Measurements from ENCODE around the gene PAGR1.
A peak's percentile ranks its signal among the peaks of the same experiment; 100 is the strongest.

The PAGR1 gene

DNA sequence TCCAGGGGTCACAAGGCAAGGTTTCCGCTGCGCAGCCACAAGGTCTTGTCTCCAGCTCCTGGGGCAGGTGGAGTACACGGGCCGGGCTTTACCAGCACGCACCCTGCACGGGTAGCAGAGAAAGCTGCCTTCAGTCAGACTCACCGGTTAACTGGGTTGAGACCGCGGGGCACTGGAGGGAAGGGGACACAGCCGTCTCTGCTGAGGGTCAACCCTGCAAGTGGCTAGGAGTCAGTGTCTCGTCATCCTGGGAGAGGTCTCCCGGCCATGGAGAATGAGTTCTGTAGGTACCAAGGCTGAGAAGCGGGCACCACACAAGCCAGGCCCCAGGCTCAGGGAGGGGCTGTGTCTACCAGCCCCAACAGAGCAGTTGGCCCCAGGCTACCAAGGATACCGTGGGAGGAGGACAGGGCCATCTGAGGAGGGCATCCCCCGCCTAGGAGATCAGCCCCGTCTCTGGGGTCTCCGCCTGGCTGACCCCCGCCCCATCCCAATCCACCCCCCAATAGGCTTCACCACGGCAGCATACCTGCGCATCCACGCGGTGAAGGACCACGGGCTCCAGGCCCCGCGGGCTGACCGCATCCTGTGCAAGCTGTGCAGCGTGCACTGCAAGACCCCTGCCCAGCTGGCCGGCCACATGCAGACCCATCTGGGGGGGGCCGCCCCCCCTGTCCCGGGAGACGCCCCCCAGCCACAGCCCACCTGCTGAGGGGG is 6.8 kb upstream of the PAGR1 start:
- Histone ChIP-seq H3K9me3 (ENCODE audit: control insufficient read depth, insufficient read depth, low read depth, low read length) (no peaks in the 10 kb centered on the region), H3K27ac (ENCODE audit: low read depth, low read length) (no peak overlapping the region), H3K4me1 (ENCODE audit: control insufficient read depth, insufficient read depth, low read length) (peaks cover 47% of the 10 kb centered on the region), H3K27me3 (ENCODE audit: control insufficient read depth, insufficient read depth, low read length) (no peaks in the 10 kb centered on the region), H3K4me3 (ENCODE audit: low read depth, low read length) (peak overlapping the region; percentile 73), H3K36me3 (ENCODE audit: control insufficient read depth, insufficient read depth, low read length) (peaks cover 32% of the 10 kb centered on the region), H3K9ac (ENCODE audit: low read length) (peak overlapping the region; percentile 53)

DNA sequence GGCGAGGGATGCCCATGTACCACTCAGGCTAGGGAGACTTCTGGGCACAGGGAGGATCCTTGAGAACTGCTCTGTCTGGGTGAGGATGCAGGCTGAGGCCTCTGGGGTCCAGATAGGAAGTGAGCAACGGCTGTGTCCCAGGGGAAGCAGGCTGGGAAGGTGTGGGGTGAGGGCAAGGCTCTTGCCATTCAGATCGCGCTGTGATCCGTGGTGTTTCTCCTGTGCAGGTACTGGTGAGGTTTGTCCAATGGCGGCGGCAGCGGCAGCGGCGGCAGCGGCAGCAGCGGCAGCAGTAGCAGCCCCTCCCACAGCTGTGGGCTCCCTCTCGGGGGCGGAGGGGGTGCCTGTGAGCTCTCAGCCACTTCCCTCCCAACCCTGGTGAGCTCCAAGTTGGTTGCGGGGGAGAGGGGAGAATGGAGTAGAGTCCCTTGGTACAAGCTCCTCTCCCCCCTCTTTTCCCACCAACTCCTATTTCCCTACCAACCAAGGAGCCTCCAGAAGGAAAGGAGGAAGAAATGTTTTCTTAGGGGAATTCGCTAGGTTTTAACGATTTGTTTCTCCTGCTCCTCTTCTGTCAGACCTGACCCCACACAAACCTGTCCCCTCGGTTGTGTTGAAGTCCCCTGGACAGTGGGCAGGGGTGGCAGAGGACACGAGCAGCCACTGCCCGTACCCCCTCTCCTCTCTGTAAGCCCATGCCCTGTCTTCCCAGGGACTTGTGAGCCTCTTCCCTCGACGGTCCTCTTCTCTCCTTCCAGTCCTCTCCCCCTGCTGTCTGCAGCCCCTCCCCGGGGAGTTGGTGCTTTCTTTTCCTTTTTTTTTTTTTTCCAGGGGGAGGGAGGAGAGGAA is 5.9 kb upstream of the PAGR1 start:
- H3K9me3 ChIP-seq (ENCODE audit: control insufficient read depth, insufficient read depth, low read depth, low read length) = no peaks in the 10 kb centered on the region
- peak overlapping the region; percentile 26; the same call in 1 of the 2 replicates for H3K27ac ChIP-seq (ENCODE audit: low read depth, low read length)
- peaks cover 48% of the 10 kb centered on the region for H3K4me1 ChIP-seq (ENCODE audit: control insufficient read depth, insufficient read depth, low read length)
- peaks cover 27% of the 10 kb centered on the region for H3K36me3 ChIP-seq (ENCODE audit: control insufficient read depth, insufficient read depth, low read length)
- no peaks in the 10 kb centered on the region for H3K27me3 ChIP-seq (ENCODE audit: control insufficient read depth, insufficient read depth, low read length)
- peak overlapping the region; percentile 68 for H3K4me3 ChIP-seq (ENCODE audit: low read depth, low read length)
- peak overlapping the region; percentile 35 for H3K9ac ChIP-seq (ENCODE audit: low read length)

DNA sequence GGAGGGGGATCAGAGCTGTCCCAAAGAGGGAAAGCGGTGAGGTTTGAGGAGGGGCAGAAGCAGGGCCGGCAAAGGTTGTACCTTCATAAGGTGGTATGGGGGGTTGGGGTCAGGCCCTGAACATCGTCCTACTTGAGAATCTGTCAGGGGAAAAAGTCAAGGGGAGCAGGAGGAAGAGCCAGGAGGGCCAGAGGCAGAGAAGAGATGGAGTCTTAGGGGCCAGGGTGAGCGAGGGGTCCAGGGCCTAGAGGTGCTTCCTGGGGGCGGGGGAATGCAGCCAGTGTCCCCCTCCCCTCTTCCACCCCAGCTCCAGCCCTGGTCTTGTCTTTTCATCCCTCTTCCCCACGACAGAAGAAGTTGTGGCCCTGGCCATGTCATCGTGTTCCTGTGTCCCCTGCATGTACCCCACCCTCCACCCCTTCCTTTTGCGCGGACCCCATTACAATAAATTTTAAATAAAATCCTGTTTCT is 5.2 kb upstream of the PAGR1 start:
- peaks cover 50% of the 10 kb centered on the region for H3K4me1 ChIP-seq (ENCODE audit: control insufficient read depth, insufficient read depth, low read length)

DNA sequence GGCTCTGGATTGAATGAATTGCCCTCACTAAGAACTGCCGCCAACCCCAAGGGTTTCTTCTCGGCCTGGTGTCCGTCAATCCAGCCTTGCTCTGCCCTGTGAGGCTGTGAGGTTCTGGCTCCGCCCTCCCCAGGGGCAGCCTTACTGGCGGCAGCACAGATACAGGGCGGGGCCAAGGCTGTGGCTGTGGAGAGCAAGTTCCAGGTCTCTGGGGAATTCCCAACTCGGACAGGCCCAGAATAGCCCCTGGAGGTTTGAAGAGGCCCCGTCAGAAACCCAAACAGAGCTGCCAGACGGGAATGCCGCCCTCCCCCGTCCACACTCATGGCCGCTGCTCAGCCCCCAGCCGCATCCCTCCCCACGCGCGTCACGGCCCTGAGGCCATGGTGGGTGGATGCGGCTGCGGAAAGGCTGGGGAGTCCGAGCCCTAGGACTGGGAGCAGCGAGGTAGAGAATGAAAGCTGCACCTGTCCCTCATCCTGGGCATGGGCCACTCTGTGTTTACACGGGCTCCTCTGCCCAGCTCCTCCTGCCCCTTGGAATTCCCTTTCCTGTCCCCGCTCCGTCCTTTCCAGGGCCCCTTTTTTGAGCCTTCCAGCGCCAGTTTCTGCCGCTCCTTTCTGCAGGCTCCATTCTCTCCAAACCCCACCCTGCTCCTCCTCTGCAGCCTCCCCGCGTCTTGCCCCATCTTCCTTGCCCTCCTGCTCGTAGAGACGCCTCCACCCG is 4.6 kb upstream of the PAGR1 start:
- Histone ChIP-seq H3K36me3 (ENCODE audit: control insufficient read depth, insufficient read depth, low read length) (peaks cover 27% of the 10 kb centered on the region), H3K27me3 (ENCODE audit: control insufficient read depth, insufficient read depth, low read length) (no peaks in the 10 kb centered on the region), H3K9me3 (ENCODE audit: control insufficient read depth, insufficient read depth, low read depth, low read length) (no peaks in the 10 kb centered on the region), H3K4me3 (ENCODE audit: low read depth, low read length) (peak overlapping the region; percentile 68), H3K9ac (ENCODE audit: low read length) (peak overlapping the region; percentile 73), H3K27ac (ENCODE audit: low read depth, low read length) (peak overlapping the region; percentile 15; the same call in 1 of the 2 replicates), H3K4me1 (ENCODE audit: control insufficient read depth, insufficient read depth, low read length) (peaks cover 50% of the 10 kb centered on the region)

More for the DNA sequence above, 5.2 kb upstream of the PAGR1 start:
- no peaks in the 10 kb centered on the region for H3K27me3 ChIP-seq (ENCODE audit: control insufficient read depth, insufficient read depth, low read length)
- peaks cover 27% of the 10 kb centered on the region for H3K36me3 ChIP-seq (ENCODE audit: control insufficient read depth, insufficient read depth, low read length)
- peak overlapping the region; percentile 35 for H3K9ac ChIP-seq (ENCODE audit: low read length)
- no peaks in the 10 kb centered on the region for H3K9me3 ChIP-seq (ENCODE audit: control insufficient read depth, insufficient read depth, low read depth, low read length)
- peak overlapping the region; percentile 26; the same call in 1 of the 2 replicates for H3K27ac ChIP-seq (ENCODE audit: low read depth, low read length)
- peak overlapping the region; percentile 68 for H3K4me3 ChIP-seq (ENCODE audit: low read depth, low read length)

DNA sequence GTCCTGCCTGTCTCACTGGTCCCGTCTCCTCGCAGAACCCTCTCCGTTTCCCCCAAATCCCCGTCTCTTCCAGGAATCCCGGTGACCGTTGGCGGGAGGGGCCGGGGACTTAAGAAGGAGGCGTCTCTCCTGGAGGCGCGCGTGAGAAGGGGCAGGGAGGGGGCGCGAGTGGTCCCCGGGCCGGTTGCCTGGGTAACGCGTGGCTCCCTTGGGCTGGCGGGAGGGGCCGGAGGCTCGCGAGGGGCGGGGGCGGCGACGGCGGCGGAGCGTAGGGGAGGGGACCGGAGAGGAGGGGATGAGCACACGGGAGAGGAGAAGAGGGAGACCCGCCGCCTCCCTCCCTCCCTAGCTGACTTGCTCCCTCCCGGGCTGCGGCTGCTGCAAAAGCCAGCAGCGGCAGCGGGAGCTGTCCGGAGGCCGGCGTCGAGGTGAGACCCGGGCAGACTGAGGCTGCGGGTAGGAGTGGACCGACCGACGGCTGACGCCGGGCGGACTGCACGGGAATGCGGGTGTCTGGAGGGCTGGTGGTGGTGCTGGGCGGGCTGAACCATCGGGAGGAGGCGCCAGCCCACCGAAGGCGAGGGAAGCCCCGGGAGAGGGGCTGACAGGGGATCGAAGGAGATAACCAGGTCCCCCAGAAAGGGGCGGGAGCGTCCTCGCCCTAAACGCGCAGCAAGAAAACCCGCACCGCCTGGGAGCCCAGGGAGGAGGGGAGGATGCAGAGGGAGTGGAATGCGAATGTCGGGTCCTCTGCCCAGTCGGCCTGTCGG is 3.9 kb upstream of the PAGR1 start, which contains the start of gene PRRT2:
Gene PRRT2, plus strand, starts transcription at position 298 of the 770 bp plus-strand sequence. CDS start 862 bp downstream, outside the sequence.
- Histone ChIP-seq H3K9ac (ENCODE audit: low read length) (peak within 1 kb of the TSS; percentile 73), H3K9me3 (ENCODE audit: control insufficient read depth, insufficient read depth, low read depth, low read length) (no peaks in the 10 kb centered on the region), H3K36me3 (ENCODE audit: control insufficient read depth, insufficient read depth, low read length) (peaks cover 27% of the 10 kb centered on the region), H3K4me3 (ENCODE audit: low read depth, low read length) (peak within 1 kb of the TSS; percentile 68), H3K27ac (ENCODE audit: low read depth, low read length) (peak within 1 kb of the TSS; percentile 15; the same call in 1 of the 2 replicates), H3K27me3 (ENCODE audit: control insufficient read depth, insufficient read depth, low read length) (no peaks in the 10 kb centered on the region), H3K4me1 (ENCODE audit: control insufficient read depth, insufficient read depth, low read length) (peaks cover 50% of the 10 kb centered on the region)

DNA sequence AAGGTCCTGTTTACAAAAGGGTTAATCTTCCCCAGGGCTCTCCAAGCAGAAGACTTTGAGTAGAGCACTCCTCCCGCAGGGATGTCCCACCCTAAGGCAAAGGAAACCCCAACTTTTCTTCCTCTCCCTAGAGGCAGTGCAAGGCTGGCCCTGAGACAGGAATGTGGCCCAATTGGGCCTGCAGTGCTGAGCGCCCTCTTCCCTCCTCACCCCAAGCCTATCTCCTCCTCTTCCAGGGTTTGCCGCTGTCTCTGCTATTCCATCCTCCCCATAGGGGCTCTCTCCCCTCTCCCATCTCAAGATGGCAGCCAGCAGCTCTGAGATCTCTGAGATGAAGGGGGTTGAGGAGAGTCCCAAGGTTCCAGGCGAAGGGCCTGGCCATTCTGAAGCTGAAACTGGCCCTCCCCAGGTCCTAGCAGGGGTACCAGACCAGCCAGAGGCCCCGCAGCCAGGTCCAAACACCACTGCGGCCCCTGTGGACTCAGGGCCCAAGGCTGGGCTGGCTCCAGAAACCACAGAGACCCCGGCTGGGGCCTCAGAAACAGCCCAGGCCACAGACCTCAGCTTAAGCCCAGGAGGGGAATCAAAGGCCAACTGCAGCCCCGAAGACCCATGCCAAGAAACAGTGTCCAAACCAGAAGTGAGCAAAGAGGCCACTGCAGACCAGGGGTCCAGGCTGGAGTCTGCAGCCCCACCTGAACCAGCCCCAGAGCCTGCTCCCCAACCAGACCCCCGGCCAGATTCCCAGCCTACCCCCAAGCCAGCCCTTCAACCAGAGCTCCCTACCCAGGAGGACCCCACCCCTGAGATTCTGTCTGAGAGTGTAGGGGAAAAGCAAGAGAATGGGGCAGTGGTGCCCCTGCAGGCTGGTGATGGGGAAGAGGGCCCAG is 3.0 kb upstream of the PAGR1 start:
- H3K27ac ChIP-seq (ENCODE audit: low read depth, low read length) = no peak overlapping the region
- H3K36me3 ChIP-seq (ENCODE audit: control insufficient read depth, insufficient read depth, low read length) = peaks cover 23% of the 10 kb centered on the region
- H3K9ac ChIP-seq (ENCODE audit: low read length) = peak overlapping the region; percentile 58
- no peaks in the 10 kb centered on the region for H3K27me3 ChIP-seq (ENCODE audit: control insufficient read depth, insufficient read depth, low read length)
- no peaks in the 10 kb centered on the region for H3K9me3 ChIP-seq (ENCODE audit: control insufficient read depth, insufficient read depth, low read depth, low read length)
- H3K4me1 ChIP-seq (ENCODE audit: control insufficient read depth, insufficient read depth, low read length) = peaks cover 52% of the 10 kb centered on the region
- peak overlapping the region; percentile 68 for H3K4me3 ChIP-seq (ENCODE audit: low read depth, low read length)

DNA sequence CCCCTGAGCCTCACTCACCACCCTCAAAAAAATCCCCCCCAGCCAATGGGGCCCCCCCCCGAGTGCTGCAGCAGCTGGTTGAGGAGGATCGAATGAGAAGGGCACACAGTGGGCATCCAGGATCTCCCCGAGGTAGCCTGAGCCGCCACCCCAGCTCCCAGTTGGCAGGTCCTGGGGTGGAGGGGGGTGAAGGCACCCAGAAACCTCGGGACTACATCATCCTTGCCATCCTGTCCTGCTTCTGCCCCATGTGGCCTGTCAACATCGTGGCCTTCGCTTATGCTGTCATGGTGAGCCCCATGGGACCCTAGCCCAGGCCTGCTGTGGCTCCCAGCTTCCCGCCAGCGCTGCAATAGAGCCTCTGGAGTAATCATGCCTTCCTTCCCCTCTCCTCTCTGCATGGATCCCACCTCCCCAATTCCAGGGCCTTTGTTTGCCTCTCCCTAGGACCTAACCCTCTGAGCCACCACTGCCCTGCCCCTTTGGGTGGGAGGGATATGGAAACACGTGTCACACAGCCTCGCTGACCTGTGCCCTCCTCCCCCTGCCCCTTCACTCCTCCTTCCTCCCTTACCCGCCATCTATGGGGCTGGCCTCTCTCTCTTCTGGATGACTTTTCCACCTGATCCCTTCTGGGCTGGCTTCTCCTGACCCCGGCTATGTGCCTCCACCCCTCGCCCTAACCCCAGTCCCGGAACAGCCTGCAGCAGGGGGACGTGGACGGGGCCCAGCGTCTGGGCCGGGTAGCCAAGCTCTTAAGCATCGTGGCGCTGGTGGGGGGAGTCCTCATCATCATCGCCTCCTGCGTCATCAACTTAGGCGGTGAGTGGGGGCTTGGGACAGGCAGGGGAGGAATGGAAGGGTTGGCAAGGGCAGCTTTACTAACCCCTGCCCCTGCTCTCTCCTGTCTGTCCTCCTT is 2.0 kb upstream of the PAGR1 start:
- peak overlapping the region; percentile 10 for H3K9ac ChIP-seq (ENCODE audit: low read length)
- H3K9me3 ChIP-seq (ENCODE audit: control insufficient read depth, insufficient read depth, low read depth, low read length) = no peaks in the 10 kb centered on the region
- H3K27me3 ChIP-seq (ENCODE audit: control insufficient read depth, insufficient read depth, low read length) = no peaks in the 10 kb centered on the region
- no peak overlapping the region for H3K27ac ChIP-seq (ENCODE audit: low read depth, low read length)
- peaks cover 49% of the 10 kb centered on the region for H3K4me1 ChIP-seq (ENCODE audit: control insufficient read depth, insufficient read depth, low read length)
- peak overlapping the region; percentile 92; the same call in 1 of the 2 replicates for H3K4me3 ChIP-seq (ENCODE audit: low read depth, low read length)
- H3K36me3 ChIP-seq (ENCODE audit: control insufficient read depth, insufficient read depth, low read length) = peaks cover 23% of the 10 kb centered on the region

DNA sequence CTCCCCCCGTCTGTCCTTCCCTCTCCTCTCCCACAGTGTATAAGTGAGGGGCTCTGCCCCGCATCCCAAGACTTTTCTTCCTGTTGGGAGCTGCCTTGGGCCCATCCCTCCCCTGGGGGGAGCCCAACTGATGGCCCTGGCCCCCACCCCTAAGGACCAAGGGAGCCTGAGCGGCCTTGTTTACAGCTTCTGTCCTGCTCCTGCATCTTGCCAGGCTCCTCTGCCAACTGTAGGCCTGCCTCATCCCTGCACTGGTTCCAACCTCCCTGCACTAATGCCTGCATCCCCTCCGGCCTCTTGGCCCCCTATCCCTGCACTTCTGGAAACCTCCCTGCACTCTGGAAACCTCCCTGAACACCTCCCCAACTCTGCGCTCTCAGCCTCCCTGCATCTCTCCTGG is 1.4 kb upstream of the PAGR1 start:
- Histone ChIP-seq H3K27me3 (ENCODE audit: control insufficient read depth, insufficient read depth, low read length) (no peaks in the 10 kb centered on the region), H3K27ac (ENCODE audit: low read depth, low read length) (no peak overlapping the region), H3K9me3 (ENCODE audit: control insufficient read depth, insufficient read depth, low read depth, low read length) (no peaks in the 10 kb centered on the region), H3K4me1 (ENCODE audit: control insufficient read depth, insufficient read depth, low read length) (peaks cover 48% of the 10 kb centered on the region), H3K36me3 (ENCODE audit: control insufficient read depth, insufficient read depth, low read length) (peaks cover 25% of the 10 kb centered on the region), H3K4me3 (ENCODE audit: low read depth, low read length) (peak overlapping the region; percentile 92), H3K9ac (ENCODE audit: low read length) (no peak overlapping the region)

Data from HUES6 (cell line).